Neural crest cell (in vitro differentiated cells): Measurements from ENCODE around the gene ERN1. TPM values are rescaled to one million over a fixed set of nuclear protein-coding genes. Genes with fewer than 3 reads are reported as not detected.

Source experiments
- DNase-seq: peaks from one replicate; pipeline ENCODE4 v3.0.0; 2021; ENCODE audit warnings: low read depth, mixed read lengths, low spot score
- H3K27ac Mint-ChIP-seq: one replicate; pipeline ENCODE4 v1.8.0; 2021; ENCODE audit warnings: mild to moderate bottlenecking, mixed read lengths; ENCODE audit not compliant: unreplicated experiment
- H3K27me3 Mint-ChIP-seq: 2 replicates; pipeline ENCODE4 v1.8.0; 2021; ENCODE audit warnings: low read depth, mild to moderate bottlenecking, mixed read lengths
- H3K36me3 Mint-ChIP-seq: 2 replicates; pipeline ENCODE4 v1.8.0; 2021; ENCODE audit warnings: low read depth, mild to moderate bottlenecking, mixed read lengths
- H3K4me1 Mint-ChIP-seq: 2 replicates; pipeline ENCODE4 v1.8.0; 2021; ENCODE audit warnings: mixed read lengths
- H3K4me3 Mint-ChIP-seq: one replicate; pipeline ENCODE4 v1.8.0; 2021; ENCODE audit warnings: mild to moderate bottlenecking, mixed read lengths
- H3K9me3 Mint-ChIP-seq: 2 replicates; pipeline ENCODE4 v1.8.0; 2021; ENCODE audit warnings: mixed read lengths
- CTCF ChIP-seq: fragments of 200-600 bp; sonication (generic); conservative IDR thresholded peaks from 2 replicates; pipeline ENCODE4 v1.5.0; 2021; ENCODE audit warnings: antibody characterized with exemption, mild to moderate bottlenecking
- total RNA-seq: library from RNA; stranded (reverse); gene quantifications from 2 replicates; pipeline ENCODE4 v1.2.1, GENCODE V29; 2021

ERN1 gene
- total RNA-seq, 1 donor from 2014 or later, result 8.5 TPM

DNA sequence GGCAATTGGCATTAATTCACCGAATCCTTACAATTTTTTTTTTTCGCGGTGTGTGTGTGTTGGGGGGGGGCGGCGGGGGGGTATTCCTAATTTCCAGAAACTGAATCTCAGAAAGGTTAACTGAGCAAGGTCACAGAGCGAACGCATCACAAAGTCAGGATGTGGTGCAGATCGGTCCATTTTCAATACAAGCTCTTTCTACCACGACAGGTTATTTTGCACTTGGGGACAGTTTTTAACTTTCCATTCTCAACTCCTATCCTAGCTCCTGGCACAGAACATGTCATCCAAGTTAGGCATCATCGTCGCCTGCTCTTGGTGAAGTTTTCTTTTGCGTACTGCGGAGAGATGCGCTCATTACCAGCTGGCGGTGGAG lies 15.4 kb upstream of the ERN1 start:
- Mint-ChIP-seq H3K4me3 (no peak overlapping the region), H3K36me3 (peaks cover 17% of the 10 kb centered on the region), H3K27me3 (no peaks in the 10 kb centered on the region), H3K27ac (no peak overlapping the region), H3K9me3 (no peaks in the 10 kb centered on the region), H3K4me1 (peaks cover 18% of the 10 kb centered on the region)
- TF ChIP-seq CTCF, result peak; percentile 22
- no peak for DNase-seq

GRCh38 chr17:64139542-64139941 lies 9.6 kb upstream of the ERN1 start:
- no peak for TF ChIP-seq CTCF
- Mint-ChIP-seq H3K27me3 (no peaks in the 10 kb centered on the region), H3K36me3 (no peaks in the 10 kb centered on the region), H3K27ac (no peak overlapping the region), H3K9me3 (no peaks in the 10 kb centered on the region), H3K4me3 (no peak overlapping the region), H3K4me1 (no peaks in the 10 kb centered on the region)
- DNase-seq, result no peak

GRCh38 chr17:64138441-64138840 lies 8.5 kb upstream of the ERN1 start:
- no peak overlapping the region for H3K4me3 Mint-ChIP-seq
- no peak for TF ChIP-seq CTCF
- H3K36me3 Mint-ChIP-seq, result no peaks in the 10 kb centered on the region
- H3K9me3 Mint-ChIP-seq, result no peaks in the 10 kb centered on the region
- no peak overlapping the region for H3K27ac Mint-ChIP-seq
- DNase-seq, result no peak
- no peaks in the 10 kb centered on the region for H3K4me1 Mint-ChIP-seq
- no peaks in the 10 kb centered on the region for H3K27me3 Mint-ChIP-seq

DNA sequence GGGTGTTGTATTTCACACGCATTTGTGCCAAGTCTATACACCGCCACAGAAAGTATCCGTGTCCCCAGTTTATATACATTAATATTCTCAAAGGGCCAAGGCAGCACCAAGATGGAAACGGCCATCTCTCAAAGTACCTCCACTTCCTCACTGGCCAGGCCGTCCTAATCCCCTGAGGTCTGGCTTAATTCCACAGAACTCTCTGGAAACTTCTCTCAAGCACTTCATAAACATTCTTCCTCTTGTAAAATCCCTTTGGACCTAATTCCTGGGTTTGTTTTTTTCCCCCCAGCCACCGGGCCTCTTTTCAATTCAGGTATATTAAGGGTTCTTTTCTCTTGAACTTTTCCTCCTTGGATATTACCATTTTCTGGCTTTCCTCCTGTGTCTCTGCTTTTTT lies 5.1 kb upstream of the ERN1 start:
- Mint-ChIP-seq H3K27ac (no peak overlapping the region), H3K9me3 (no peaks in the 10 kb centered on the region), H3K4me1 (peaks cover 11% of the 10 kb centered on the region), H3K36me3 (no peaks in the 10 kb centered on the region), H3K4me3 (no peak overlapping the region), H3K27me3 (peaks cover 12% of the 10 kb centered on the region)
- TF ChIP-seq CTCF, result no peak
- DNase-seq, result no peak

DNA sequence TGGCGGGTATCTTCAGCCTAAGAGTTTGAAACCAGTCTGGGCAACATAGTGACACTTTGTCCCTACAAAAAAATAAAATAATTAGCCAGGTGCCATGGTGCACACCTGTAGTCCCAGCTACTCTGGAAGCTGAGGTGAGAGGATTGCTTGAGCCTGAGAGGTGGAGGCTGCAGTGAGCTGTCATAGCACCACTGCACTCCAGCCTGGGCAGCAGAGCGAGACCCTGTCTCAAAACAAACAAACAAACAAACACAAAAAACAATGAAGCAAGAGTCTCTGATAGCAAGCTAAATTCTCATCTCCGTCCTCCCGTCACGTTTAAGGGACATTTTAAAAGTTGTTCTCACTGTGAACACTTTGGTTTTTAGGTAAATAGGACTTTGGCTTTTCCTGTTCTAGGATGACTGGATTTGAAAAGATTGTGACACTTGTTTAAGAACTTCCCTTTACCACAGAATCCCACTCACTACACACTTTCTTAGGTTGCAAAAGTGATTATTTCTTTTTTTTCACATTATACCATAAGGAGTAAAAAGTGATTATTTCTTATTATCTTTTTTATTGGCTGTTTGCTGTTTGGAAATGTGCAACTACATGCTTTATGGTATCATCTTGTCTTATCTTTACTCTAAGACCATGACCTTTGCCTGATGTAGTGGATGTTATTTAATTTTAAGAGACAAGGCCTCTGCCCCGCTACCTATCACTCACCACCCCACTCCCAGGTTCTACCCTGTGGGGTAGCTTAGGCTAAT lies 4.4 kb upstream of the ERN1 start:
- no peak for TF ChIP-seq CTCF
- Mint-ChIP-seq H3K4me1 (peaks cover 11% of the 10 kb centered on the region), H3K27me3 (peaks cover 12% of the 10 kb centered on the region), H3K27ac (no peak overlapping the region), H3K4me3 (no peak overlapping the region), H3K9me3 (no peaks in the 10 kb centered on the region), H3K36me3 (no peaks in the 10 kb centered on the region)
- no peak for DNase-seq
